Colonic mucosa (tissue), 4 donors: ENCODE results near the gene DDAH1. TPM values are rescaled to one million over a fixed set of nuclear protein-coding genes. Genes with fewer than 3 reads are reported as not detected.

Experiments used
- DNase-seq: peaks from one replicate; pipeline ENCODE4 v3.0.0-alpha.2; 2020
- H3K27ac ChIP-seq: fragments of 200-600 bp; one replicate; pipeline ENCODE4 v1.8.0; 2021
- H3K27me3 ChIP-seq: fragments of 200-600 bp; one replicate; pipeline ENCODE4 v1.8.0; 2021
- H3K36me3 ChIP-seq: fragments of 200-600 bp; one replicate; pipeline ENCODE4 v1.8.0; 2021
- H3K4me1 ChIP-seq: fragments of 200-600 bp; one replicate; pipeline ENCODE4 v1.8.0; 2021; ENCODE audit warnings: mild to moderate bottlenecking
- H3K4me3 ChIP-seq: fragments of 200-600 bp; one replicate; pipeline ENCODE4 v1.8.0; 2021
- H3K9ac ChIP-seq, 2 donors: one replicate each; pipeline ENCODE4 v1.7.0; 2013; ENCODE audit warnings: control low read depth in 2 of 2, low read depth in 2 of 2, low read length in 2 of 2
- H3K9me3 ChIP-seq: fragments of 200-600 bp; one replicate; pipeline ENCODE4 v1.8.0; 2021
- intact Hi-C: fragments of 100-400 bp; cut with DNase I; formaldehyde crosslinking; loops from one replicate; pipeline ENCODE4 v1.14.1; 2022
- total RNA-seq, 2 donors: library from RNA; stranded (reverse); fragmentation: NEBNext Ultra II Directional in 1 of 2; extraction: Animal tissue kit (Norgen Biotek cat#: 25700) in 1 of 2; gene quantifications; one replicate each; pipeline ENCODE4 v1.2.1, GENCODE V29; 2021
- TF ChIP-seq, protein P1 (sequence below): fragments of 200-600 bp; IDR thresholded peaks from one replicate; pipeline ENCODE4 v1.8.0; 2022; ENCODE audit warnings: antibody characterized with exemption, mild to moderate bottlenecking
- donor health status: healthy.
- donor health status: DM: no; HTN: no; CAD: no.
- donor health status: DM: no; HTN: no; CAD: no.

The DDAH1 gene
- total RNA-seq, 2 donors from 2014 or later, result 130 to 144 TPM

DNA sequence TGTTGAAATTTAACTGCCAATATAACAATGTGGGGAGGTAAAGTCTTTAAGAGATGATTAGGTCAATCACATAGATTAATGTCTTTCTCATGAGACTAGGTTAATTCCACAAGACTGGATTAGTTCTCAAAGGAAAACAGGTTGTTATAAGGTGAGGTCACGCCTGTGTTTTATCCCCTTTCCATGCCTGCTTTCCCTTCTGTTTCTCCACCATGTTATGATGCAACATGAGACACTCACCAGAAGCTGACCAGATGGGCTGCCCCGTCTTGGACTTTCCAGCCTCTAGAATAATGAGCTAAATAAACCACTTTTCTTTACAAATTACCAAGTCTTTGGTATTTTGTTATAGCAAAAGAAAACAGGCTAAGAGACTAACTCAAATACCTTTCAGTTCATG lies 70.8 kb downstream of the DDAH1 start:
- DNase-seq, result no peak
- no peaks in the 10 kb centered on the region for H3K27me3 ChIP-seq
- H3K36me3 ChIP-seq, result no peaks in the 10 kb centered on the region
- H3K9ac ChIP-seq, result no peak overlapping the region
- H3K27ac ChIP-seq, result no peak overlapping the region
- TF ChIP-seq, protein P1, sequence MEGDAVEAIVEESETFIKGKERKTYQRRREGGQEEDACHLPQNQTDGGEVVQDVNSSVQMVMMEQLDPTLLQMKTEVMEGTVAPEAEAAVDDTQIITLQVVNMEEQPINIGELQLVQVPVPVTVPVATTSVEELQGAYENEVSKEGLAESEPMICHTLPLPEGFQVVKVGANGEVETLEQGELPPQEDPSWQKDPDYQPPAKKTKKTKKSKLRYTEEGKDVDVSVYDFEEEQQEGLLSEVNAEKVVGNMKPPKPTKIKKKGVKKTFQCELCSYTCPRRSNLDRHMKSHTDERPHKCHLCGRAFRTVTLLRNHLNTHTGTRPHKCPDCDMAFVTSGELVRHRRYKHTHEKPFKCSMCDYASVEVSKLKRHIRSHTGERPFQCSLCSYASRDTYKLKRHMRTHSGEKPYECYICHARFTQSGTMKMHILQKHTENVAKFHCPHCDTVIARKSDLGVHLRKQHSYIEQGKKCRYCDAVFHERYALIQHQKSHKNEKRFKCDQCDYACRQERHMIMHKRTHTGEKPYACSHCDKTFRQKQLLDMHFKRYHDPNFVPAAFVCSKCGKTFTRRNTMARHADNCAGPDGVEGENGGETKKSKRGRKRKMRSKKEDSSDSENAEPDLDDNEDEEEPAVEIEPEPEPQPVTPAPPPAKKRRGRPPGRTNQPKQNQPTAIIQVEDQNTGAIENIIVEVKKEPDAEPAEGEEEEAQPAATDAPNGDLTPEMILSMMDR, result no peak
- H3K4me1 ChIP-seq, result no peaks in the 10 kb centered on the region
- no peaks in the 10 kb centered on the region for H3K9me3 ChIP-seq
- intact Hi-C loops, result no loop called here
- H3K4me3 ChIP-seq, result no peak overlapping the region

DNA sequence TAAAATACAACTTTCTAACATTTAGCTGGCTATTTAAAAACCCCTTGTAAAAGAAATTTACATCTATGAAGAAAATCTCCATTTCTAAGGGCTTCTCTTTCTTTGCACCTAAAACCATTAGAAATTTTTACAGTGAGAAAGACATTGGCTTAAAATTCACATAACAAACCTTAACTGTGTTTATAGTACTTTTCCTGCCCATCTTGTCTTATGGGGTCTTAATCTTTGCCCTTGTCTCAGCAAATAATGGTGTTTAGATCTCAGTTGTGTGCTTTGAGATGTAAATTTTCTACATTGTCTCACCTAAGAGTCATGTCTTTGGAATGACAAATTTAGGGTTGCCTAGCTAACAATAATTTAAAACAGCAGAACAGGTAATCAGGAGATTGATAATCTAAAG lies 71.5 kb downstream of the DDAH1 start:
- TF ChIP-seq, protein P1, result no peak
- Histone ChIP-seq H3K27me3 (no peaks in the 10 kb centered on the region), H3K4me3 (no peak overlapping the region), H3K27ac (no peak overlapping the region), H3K9ac (no peak overlapping the region), H3K36me3 (no peaks in the 10 kb centered on the region), H3K4me1 (no peaks in the 10 kb centered on the region), H3K9me3 (no peaks in the 10 kb centered on the region)
- intact Hi-C loops, result no loop called here
- no peak for DNase-seq

DNA sequence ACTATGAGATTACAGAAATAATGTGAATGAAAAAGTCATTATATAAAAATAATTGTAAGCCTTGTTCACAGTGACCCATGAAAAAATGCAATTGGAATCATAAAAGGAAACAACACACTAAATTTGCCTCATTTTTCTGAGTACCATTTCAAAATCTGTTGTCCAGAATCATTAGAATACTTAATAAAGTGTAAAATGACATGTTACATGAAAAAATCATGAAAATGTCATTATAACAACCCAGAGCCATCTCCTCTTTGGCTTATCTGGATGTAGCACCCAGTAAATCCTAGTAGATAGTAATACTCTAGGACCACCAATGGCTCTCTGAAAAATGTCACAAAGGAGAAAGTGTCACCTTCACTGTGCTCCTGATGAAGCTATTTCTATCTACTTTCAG lies 76.5 kb downstream of the DDAH1 start:
- no peaks in the 10 kb centered on the region for H3K9me3 ChIP-seq
- TF ChIP-seq, protein P1, result no peak
- H3K4me3 ChIP-seq, result no peak overlapping the region
- intact Hi-C loops, result no loop called here
- no peaks in the 10 kb centered on the region for H3K27me3 ChIP-seq
- H3K4me1 ChIP-seq, result peaks cover 3% of the 10 kb centered on the region
- no peak for DNase-seq
- no peak overlapping the region for H3K9ac ChIP-seq
- no peaks in the 10 kb centered on the region for H3K36me3 ChIP-seq
- no peak overlapping the region for H3K27ac ChIP-seq

DNA sequence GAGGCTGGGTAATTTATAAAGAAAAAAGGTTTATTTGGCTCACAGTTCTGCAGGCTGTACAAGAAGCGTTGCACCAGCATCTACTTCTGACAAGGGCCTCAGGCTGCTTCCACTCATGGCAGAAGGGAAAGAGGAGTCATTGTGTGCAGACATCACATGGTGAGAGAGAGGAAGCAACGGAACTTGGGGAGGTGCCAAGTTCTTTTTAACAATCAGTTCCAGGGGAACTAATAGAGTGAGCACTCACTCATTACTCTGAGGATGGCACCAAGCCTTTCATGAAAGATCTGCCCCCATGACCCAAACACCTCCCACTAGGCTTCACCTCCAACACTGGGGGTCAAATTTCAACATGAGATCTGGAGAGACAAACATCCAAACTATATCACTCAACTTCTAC lies 77.2 kb downstream of the DDAH1 start:
- Histone ChIP-seq H3K27me3 (no peaks in the 10 kb centered on the region), H3K9me3 (no peaks in the 10 kb centered on the region), H3K27ac (no peak overlapping the region), H3K9ac (no peak overlapping the region), H3K4me3 (no peak overlapping the region), H3K4me1 (peaks cover 3% of the 10 kb centered on the region), H3K36me3 (no peaks in the 10 kb centered on the region)
- TF ChIP-seq, protein P1, result no peak
- intact Hi-C loops, result no loop called here
- DNase-seq, result no peak

DNA sequence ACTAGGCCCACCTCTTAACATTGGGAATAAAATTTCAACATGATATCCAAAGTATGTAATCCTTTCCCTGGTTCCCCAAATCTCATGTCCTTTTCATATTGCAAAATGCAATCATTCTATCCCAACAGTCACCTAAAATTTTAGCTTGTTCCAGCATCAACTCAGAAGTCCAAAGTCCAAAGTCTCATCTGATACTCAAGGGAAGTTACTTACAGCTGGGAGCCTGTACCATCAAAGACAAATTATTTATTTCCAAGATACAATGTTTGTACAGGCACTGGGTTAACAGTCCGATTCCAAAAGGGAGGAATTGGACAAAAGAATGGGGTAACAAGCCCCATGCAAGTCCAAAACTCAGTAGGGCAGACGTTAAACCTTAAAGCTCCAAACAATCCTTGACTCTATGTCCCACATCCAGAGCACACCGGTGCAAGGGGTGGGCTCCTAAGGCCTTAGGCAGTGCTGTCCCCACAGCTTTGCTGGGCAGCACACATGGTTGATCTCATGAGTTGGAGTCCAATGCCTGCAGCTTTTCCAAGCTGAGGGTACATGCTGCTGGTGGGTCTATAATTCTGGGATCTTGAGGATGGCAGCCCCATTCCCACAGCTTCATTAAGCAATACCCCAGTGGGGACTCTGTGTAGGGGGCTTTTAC lies 78.8 kb downstream of the DDAH1 start:
- Histone ChIP-seq H3K27me3 (no peaks in the 10 kb centered on the region), H3K9me3 (no peaks in the 10 kb centered on the region), H3K9ac (no peak overlapping the region), H3K27ac (no peak overlapping the region), H3K4me3 (no peak overlapping the region), H3K4me1 (peaks cover 3% of the 10 kb centered on the region), H3K36me3 (no peaks in the 10 kb centered on the region)
- TF ChIP-seq, protein P1, result no peak
- DNase-seq, result no peak
- intact Hi-C loops, result no loop called here
